HG03558 (cell line): Measurements from ENCODE around the gene RRP8.

Experiments
- ATAC-seq: cut with Tn5 transposase; IDR thresholded peaks from one replicate; pipeline ENCODE4 v1.9.1; 2021; ENCODE audit warnings: moderate number of reproducible peaks; ENCODE audit not compliant: unreplicated experiment; ENCODE audit errors: extremely low read depth

Gene RRP8

DNA sequence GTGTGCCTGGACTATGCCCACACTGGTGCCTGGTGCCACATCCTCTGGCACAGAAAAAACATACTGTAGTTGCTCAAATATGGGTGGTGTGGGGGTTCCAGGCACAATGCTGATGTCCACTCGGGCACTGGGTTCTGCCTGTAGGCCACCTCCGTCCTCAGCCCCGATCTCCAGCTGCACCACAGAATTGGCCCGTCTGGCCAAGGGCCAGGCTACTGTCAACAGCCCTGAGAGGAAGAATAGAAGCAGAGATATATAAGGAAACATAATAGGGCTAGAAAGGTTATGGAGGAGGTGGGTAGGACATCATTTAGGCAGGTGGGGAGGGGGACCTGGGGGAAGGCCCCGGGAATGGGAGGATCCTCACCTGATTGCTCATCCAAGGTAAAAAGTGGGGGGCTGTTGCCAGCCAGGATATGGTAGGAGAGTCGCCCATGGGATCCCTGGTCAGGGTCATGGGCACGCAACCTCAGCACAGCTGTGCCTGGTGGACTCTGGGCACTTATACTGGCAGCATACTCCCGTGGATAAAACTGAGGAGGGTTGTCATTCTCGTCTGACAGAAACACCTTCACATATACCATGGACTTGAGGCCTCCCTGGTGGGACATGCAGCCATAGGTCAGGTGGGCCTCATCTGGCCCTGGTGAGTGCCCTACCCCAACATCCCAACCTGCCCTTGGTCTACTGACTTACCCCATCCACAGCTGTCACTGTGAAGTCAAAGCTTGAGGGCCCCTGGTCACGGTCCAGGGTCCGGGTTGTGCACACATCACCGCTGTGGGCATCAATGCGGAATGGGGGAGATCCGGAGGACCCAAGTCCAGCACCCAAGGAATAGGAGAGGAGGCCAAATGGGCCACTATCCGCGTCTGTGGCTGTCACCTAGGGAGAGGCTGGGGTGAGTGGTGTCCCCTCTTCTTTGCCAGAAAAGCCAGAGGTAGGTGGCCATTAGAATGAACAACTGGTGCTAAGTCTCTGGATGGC lies 30.3 kb upstream of the RRP8 start:
- ATAC-seq = no peak

DNA sequence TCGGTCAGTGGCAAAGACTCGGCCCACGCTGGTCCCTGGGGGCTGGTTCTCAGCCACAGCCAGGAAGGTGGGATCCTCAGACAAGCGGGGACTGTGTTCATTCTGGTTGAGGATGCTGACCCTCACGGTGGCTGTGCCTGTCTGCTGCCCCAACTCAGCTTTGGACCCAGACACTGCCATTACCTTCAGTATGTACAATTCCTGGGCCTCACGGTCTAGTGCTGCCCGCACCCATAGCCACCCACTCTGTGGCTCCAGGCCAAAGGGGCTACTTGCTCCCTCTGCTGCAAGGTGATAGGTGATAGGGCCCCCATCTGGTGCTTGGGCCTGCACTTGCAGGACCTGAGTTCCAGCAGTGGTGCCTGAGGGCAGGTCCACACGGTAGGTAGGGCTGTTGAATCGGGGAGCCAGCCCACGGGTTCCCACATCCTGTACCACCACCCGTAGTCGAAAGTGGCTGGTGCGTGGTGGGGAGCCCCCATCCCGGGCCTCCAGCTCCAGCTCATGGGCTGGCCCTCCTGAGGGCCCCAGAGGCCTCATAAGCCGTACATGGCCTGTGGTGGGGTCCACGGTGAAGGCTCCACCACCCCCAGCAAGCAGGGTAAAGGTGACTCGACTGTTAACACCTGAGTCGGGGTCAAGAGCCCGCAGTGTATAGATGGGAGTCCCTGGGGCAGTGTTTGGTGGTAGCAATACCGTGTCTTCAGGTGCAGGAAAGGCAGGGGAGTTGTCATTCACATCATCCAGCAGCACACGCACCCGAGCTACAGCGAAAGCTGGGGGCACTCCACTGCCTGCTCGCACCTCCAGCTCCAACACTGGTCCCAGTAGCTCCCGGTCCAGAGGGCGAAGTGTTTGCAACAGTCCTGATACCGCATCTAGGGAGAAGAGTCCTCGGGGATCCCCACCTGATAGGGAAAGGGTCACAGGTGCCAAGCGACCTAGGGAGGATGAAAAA lies 29.0 kb upstream of the RRP8 start:
- no peak for ATAC-seq

DNA sequence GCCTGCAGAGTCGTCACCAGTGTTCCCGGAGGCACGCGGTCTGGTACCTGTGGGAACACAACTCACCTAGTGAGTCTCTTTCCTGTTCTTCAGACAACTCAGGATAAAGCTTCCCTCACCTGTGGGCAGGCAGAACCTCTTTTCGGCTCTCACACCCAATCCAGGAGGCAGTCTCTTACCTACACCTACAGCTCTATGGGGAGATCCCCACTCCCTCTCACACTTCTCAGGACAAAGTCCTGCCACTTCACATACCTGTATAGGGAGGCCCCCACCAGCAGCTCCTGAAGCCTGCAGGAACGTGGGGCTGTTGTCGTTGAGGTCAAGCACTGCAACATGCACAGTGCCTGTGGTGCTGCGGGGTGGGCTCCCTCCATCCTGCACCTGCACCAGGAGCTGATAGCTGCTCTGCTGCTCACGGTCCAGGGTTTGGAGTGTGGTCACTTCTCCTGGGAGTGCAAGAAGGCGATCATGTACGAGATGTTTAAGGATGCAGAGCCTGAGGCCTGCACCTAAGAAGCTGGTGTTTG lies 28.0 kb upstream of the RRP8 start:
- no peak for ATAC-seq

DNA sequence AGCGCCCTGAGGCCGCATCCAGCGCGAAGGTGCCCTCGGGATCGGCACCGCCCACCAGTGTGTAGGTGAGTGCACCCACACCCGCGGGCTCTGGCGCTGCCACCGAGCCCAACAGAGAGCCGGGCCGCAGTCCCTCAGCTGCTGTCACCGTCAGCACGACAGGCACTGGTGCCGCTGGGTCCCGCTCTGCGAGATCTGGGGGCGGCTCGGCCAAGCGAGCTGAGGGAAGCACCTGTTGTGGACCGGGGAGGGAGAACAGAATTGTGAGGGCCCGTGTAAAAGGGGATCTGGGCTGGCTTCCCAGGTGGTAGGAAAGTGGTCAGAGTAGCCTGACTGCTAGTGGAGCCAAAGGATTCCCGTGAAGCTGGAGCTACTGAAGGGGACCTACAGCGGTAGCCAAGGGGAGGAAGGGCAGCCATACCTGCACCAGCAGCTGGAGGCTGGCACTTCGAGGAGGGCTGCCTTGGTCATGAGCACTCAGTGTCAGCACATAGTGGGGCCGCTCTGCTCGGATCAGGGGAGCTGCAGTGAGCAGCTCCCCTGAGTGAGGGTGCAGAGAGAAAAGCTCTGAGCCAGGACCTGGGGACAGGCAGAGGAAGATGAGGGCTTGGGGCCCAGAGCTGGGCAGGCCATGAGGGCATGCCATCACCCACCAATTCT lies 27.3 kb upstream of the RRP8 start:
- ATAC-seq = no peak

DNA sequence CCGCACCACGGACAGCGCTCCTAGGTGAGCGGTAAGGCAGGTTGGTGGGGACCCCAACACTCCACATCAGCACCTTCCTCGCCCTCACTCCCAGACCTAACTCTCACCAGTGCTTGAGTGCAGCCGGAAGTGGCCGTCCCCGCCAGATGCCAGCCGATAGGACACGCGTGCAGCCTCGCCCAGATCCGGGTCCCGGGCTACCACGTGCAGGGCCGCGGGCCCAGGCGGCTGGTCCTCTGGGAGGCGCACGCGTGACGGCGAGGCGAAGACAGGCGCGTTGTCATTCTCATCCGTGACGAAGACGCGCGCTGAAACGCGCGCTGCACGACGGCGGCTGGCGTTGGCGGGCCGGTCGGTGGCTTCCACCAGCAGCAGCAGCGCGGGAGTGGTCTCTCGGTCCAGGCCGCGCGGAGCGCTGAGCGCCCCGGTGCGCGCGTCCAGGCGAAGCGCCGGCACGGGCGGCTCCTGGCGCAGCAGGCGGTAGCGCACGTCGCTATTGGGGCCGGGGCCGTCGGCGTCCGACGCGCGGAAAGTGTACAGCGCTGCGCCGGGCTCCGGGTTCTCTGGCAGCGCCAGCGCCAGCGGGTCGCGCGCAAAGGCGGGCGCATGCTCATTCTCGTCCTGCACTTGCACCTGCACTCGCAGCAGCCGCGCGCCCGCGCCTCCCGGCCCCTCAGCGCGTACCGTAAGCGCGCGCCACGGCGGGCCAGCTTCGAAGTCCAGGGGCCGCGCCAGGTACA lies 26.6 kb upstream of the RRP8 start:
- no peak for ATAC-seq

DNA sequence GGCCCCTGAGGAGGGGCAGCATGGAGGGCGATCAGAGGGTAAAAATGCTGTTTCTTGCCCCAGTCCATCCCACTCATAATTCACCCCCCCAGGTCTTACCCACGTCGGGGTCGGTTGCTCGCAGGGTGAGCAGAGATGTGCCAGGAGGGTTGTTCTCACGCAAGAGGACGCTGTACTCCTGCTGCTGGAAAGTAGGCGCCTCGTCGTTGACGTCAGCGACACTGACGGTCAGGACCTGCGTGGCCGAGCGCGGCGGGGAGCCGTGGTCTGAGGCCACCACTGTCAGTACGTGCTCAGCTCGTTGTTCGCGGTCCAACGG lies 26.1 kb upstream of the RRP8 start:
- ATAC-seq = no peak

DNA sequence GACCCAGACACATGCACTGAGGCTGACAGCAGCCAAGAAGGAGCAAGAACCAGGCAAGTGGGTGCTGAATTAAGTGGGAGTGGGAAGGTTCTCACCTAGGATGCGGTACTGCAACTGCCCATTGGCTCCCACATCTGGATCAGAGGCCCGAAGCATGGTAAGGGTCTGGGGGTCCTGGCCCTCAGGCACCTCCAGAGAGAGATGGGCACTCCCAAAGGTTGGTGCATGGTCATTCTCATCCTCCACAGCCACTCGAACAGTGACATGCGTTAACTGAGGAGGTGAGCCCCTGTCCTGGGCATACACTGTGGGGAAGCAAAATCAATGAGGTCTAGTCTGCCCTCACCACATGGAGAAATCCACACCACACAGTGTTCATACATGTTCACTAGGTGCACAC lies 25.1 kb upstream of the RRP8 start:
- no peak for ATAC-seq

DNA sequence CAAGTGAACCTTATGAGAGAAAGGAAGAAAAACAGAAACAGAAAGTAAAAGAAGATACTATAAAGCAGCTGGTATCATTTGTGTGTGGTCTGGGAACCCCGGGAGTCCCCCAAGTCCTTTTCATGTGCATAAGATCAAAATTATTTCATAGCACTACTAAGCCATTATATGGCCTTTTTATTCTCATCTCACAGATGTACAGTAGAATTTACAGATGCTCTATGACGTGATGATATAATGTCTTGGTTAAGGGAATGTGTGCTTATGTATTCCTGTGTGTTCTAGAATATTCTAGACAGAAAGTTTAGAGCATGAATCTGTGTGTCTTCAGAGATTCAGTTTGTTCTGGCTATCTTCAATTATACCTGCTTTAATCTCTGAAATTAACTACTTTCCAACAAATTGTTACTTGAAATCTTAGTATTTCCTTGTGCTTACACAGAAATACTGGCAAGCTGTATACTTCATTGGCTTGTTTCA lies 24.4 kb upstream of the RRP8 start:
- peak; percentile 78 for ATAC-seq

DNA sequence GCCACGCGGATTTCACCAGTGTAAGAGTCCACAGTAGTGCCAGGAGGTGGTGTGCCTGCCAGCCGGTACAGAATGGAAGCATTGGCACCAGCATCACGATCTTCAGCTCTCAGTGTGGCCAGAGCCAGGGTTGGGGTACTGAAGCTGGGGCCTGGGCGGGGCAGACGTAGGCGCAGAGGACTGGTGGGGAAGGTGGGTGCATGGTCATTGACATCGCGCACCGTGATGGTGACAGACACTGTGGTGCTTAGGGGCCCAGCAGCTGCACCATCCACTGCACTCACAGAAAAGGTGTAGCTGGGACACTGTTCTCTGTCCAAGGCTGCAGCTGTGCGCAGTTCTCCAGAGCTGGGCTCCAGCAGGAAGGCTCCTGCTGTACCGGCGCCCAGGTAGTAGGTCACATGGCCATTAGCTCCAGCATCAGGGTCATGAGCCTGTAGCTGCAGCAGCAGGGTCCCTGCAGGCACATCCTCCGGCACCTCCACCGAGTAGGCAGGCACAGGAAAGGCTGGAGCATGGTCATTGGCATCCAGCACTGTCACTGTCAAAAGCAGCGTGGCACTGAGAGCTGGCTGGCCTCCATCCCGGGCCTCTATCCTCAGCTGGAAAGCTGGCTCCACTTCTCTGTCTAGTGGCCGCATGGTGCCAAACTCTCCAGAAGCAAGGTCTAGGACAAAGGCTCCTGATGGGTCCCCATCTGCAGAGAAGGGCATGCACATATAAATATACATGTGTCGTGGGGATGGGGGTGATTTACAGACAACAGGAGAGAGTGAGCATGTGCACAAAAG lies 23.8 kb upstream of the RRP8 start:
- no peak for ATAC-seq

DNA sequence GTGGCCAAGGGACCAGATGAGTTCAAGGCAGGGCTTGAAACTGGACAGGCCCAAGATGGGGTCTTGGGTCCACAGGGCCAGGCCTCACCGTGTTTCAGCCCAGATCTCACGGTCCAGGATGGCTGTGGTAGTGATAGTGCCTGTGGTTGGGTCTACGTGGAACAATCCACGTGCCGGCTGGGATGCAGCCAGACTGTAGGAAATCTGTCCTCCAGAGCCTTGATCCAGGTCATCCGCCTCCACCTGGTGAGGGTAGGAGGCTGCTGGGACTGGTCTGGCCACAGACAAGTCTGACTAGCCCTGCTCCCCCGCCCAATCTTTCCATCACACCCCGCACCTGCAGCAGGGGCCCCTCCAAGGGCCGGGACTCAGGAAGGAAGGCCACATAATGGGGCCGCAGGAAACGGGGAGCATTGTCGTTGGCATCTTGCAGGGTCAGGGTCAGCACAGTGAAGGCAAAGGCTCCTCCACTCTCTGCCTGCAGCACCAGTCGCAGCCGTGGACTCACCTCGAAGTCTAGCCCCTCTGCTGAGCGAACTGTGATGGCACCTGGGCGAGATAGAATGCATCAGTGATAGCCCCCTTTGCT lies 22.5 kb upstream of the RRP8 start:
- no peak for ATAC-seq

DNA sequence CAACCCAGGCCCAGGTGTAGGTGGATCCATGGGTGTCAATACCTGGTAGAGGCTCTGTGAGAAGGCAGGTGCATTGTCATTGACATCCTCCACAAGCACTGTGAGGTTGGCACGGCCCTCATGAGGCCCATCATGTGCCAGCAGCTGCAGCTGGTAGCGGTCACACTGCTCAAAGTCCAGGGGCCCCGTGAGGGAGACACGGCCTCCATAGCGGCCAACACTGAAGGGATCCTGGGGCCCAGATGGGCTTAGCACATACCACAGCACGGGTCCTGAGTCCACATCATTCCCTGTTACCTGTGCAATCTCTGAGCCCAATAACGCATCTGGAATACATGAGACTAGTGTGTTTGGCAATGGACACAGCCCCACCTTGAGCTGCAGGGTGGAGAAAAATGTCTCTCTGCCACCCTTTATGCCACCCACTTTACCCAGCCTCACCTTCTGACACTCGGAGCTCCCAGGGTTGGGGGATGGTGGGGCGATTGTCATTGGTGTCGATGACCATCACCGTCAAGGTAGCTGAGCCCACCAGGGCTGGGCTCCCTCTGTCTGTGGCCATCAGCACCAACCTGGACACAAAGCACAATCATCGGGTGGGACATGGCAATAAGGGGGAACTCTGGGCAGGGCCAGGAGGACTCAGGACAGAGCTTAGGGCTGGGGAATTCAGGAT lies 21.9 kb upstream of the RRP8 start:
- ATAC-seq = no peak

DNA sequence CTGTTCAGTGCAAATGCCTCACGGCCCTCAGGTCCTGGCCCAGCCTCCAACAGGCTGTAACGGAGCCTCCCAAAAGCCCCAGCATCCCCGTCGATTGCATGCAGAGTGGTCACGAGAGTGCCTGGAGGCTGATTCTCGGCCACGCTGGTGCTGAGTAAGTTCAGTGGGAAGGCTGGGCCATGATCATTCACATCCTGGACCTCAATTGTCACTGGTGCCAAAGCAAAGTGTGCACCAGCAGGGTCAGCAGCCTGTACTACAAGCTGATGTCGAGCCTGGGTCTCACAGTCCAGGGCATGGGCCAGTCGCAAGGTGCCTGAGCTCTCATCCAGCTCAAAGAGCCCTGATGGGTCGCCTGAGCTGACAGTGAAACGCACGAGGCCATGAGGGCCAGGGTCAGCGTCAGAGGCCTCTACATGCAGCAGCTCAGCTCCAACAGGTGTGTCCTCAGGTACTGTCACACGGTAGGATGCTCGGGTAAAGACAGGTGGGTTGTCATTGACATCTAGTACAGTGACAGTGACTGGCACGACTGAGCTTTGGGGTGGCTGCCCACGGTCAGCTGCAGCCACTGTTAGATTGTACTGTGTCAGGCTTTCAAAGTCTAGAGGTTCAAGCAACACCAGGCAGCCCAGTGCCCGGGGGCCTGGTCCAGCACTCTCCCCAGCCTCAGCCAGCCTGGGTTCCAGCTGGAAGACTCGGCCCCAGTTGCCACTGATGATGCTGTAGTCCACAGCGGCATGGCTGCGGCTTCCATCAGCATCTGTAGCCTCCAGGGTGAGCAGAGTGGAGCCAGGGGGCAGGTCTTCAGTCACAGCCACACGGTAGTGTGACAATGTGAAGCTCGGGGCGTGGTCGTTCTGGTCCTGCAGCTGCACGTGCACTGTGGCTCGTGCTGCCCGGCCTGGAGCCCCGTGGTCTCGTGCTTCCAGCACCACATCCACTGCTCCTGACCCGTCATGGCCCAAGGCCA lies 20.3 kb upstream of the RRP8 start:
- ATAC-seq = no peak

DNA sequence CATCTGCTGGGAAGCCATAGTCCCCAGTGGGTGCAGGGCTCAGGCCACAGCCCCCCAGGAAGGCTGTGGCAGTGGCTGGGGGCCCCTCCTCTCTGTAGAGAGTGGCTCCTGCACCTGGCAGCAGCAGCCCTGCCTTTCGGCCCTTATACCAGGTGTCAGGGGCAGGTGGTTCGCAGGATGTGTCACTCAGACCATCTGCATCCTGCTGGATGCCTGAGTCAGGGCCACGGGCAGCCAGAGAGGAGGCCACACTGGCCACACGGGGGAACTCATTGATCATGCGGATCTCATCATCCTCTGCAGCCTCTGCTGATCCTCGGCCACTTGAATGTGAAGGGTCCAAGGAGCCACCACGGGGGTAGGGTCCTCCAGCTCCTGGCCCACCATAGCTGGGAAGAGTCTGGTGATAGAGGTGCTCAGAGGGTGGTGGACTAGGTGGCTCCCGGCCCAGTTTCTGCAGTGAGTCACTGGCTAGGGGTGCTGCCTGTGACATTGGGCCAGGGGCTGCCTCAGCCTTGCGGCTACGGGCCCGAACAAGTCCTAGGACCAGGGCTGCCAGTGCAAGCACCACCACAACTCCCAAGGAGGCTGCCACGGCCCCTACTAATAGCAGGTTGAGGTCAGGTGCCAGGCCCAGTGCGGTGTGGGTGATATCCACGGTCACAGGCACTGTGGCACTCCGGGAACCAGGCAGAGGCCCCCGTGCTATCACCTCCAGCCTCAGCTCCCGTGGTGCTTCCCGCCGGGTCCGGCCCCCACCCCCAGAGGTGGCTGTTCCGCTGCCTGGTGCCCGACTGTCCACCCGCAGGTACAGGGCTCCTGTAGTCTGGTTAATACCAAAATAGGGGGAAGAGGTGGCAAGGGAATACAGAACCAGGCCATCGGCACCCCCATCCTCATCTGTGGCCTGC lies 19.1 kb upstream of the RRP8 start:
- ATAC-seq = no peak

DNA sequence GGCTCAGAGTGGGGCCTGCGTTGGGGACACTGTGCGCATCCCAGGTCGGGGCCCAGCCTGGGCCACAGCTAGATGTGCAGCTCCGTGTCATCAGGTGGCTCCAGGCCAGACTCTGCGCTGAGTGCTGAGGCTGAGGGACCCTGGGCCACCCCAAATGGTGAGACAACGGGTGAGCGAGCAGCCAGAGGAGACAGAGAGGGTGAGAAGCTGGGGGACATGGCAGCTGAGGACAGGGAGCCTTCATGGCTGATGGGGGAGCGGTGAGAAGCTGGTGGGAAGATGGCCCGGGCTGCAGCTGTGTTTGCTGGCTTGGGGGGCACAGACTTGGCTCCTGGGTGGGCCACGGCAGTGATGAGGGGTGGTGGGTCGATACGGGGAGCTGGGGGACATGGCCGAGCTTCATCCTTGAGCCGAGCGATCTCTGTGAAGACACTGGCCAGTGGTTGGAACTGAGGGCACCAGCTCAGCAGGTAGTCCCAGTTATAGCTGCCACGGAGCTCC lies 18.3 kb upstream of the RRP8 start:
- no peak for ATAC-seq

DNA sequence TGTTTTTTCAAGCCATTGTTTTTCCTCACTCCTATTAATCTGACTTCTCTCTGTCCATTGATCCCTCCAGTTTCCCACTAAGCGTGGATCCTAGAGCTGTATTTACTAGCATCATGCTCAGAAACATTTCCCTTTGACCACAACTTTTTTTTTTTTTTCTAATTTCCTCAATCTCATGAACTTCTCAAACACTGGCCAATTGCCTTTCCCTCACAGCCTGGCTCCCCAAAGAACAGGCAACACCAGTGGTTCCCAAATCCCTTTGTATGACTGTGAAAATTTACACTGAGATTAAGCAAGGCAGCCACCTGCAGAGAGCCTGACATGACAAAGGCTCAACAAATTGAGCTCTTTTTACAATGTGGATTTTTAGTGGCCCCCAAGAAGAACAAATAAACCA lies 17.2 kb upstream of the RRP8 start:
- no peak for ATAC-seq
